ENCODE results near the gene CELF2.

Gene CELF2

GRCh38 chr10:11159543-11160215 is 142.0 kb downstream of the CELF2 start:
- no peak for TF ChIP-seq CTCF (IDR thresholded peaks at IDR 0.05; ENCODE audit: control extremely low read depth, extremely low read depth, low read depth, missing control alignments)
- ChIA-PET POLR2A (no interaction called here), CTCF (interaction anchor here (0.9 to 4.0 kb wide), 4 partner anchors 10 to 111 kb away, joined by 3 to 15 read pairs (median 6); no protein-coding TSS in a partner anchor)
- no peak for DNase-seq (ENCODE audit: extremely low spot score)

- CTCF ChIA-PET: interaction anchor here (1.0 to 4.0 kb wide), 4 partner anchors 9 to 15 kb away, joined by 4 to 15 read pairs (median 8); no protein-coding TSS in a partner anchor
- DNase-seq (ENCODE audit: extremely low spot score): no peak
- TF ChIP-seq CTCF (IDR thresholded peaks at IDR 0.05; ENCODE audit: control extremely low read depth, extremely low read depth, low read depth, missing control alignments): no peak
- POLR2A ChIA-PET: interaction anchor here (0.6 kb wide), 1 partner anchor 97 kb away, joined by 3 read pairs; no protein-coding TSS in a partner anchor
Measured at GRCh38 chr10:11161096-11161495, 143.4 kb downstream of the CELF2 start.

GRCh38 chr10:11161910-11162309 is 144.2 kb downstream of the CELF2 start:
- TF ChIP-seq CTCF (IDR thresholded peaks at IDR 0.05; ENCODE audit: control extremely low read depth, extremely low read depth, low read depth, missing control alignments): no peak
- DNase-seq (ENCODE audit: extremely low spot score): no peak
- CTCF ChIA-PET: interaction anchor here (1.0 to 1.8 kb wide), 2 partner anchors 9 to 16 kb away, joined by 4 to 7 read pairs; no protein-coding TSS in a partner anchor
- POLR2A ChIA-PET: no interaction called here

GRCh38 chr10:11162828-11163599 is 145.3 kb downstream of the CELF2 start:
- CTCF ChIA-PET: interaction anchor here (0.8 to 4.1 kb wide), 9 partner anchors 9 to 67 kb away, joined by 3 to 34 read pairs (median 5); no protein-coding TSS in a partner anchor
- DNase-seq (ENCODE audit: extremely low spot score): peak; percentile 77
- POLR2A ChIA-PET: no interaction called here
- no peak for TF ChIP-seq CTCF (IDR thresholded peaks at IDR 0.05; ENCODE audit: control extremely low read depth, extremely low read depth, low read depth, missing control alignments)

- CTCF ChIA-PET: interaction anchor here (0.8 to 4.8 kb wide), 18 partner anchors 10 to 1821 kb away, joined by 3 to 40 read pairs (median 5); no protein-coding TSS in a partner anchor
- DNase-seq (ENCODE audit: extremely low spot score): no peak
- POLR2A ChIA-PET: interaction anchor here (0.6 to 2.3 kb wide), 6 partner anchors 13 to 106 kb away, joined by 3 to 6 read pairs (median 4); no protein-coding TSS in a partner anchor
- no peak for TF ChIP-seq CTCF (IDR thresholded peaks at IDR 0.05; ENCODE audit: control extremely low read depth, extremely low read depth, low read depth, missing control alignments)
Measured at GRCh38 chr10:11163780-11164550, 146.3 kb downstream of the CELF2 start.

- DNase-seq (ENCODE audit: extremely low spot score): no peak
- ChIA-PET CTCF (interaction anchor here (0.7 to 4.8 kb wide), 16 partner anchors 10 to 1821 kb away, joined by 3 to 40 read pairs (median 5); no protein-coding TSS in a partner anchor), POLR2A (interaction anchor here (0.9 to 2.3 kb wide), 5 partner anchors 13 to 106 kb away, joined by 3 to 6 read pairs (median 4); no protein-coding TSS in a partner anchor)
- TF ChIP-seq CTCF (IDR thresholded peaks at IDR 0.05; ENCODE audit: control extremely low read depth, extremely low read depth, low read depth, missing control alignments): no peak
Measured at GRCh38 chr10:11164551-11164802, 146.8 kb downstream of the CELF2 start.

All from GM10248 (cell line).